ENCODE results near the gene CCSER1.
"Not testable (repeated sequence)": the region's sequence is repeated elsewhere in the genome, so short reads cannot be mapped to it uniquely, and the experiment has no call there.

Gene CCSER1

GRCh38 chr4:90888571-90888970 is 761.4 kb downstream of the CCSER1 start:
- H3K9me3 ChIP-seq (ENCODE audit: insufficient read depth, low read length, severe bottlenecking), result no peaks in the 10 kb centered on the region
- H3K27me3 ChIP-seq (ENCODE audit: insufficient read depth, low read length, poor library complexity), result no peaks in the 10 kb centered on the region
- no peaks in the 10 kb centered on the region for H3K36me3 ChIP-seq (ENCODE audit: insufficient read depth, low read length)
- no peaks in the 10 kb centered on the region for H3K79me2 ChIP-seq (ENCODE audit: insufficient read depth, low read length)
- H3K4me2 ChIP-seq (ENCODE audit: insufficient read depth, low read length), result no peak overlapping the region
- no peaks in the 10 kb centered on the region for H3K4me1 ChIP-seq (ENCODE audit: insufficient read depth, low read length)
- TF ChIP-seq CTCF (IDR thresholded peaks at IDR 0.05; ENCODE audit: borderline replicate concordance, extremely low read depth, low read length, poor library complexity, severe bottlenecking) (no peak), EZH2 (IDR thresholded peaks at IDR 0.05; ENCODE audit: borderline replicate concordance, low read depth, low read length, severe bottlenecking) (no peak)
- DNase-seq (no peak), ATAC-seq (ENCODE audit: insufficient read depth, low read depth) (no peak)
- no peak overlapping the region for H3K27ac ChIP-seq (ENCODE audit: low read length)
- H4K20me1 ChIP-seq (ENCODE audit: insufficient read depth, low read length), result no peaks in the 10 kb centered on the region
- H3K4me3 ChIP-seq (ENCODE audit: low read depth in 1 of 2, low read length in 2 of 2), result no peak overlapping the region
- no peak overlapping the region for H2AFZ ChIP-seq (ENCODE audit: low read depth, low read length)
- no peak overlapping the region for H3K9ac ChIP-seq (ENCODE audit: low read depth, low read length)

GRCh38 chr4:90889171-90889570 is 762.0 kb downstream of the CCSER1 start:
- no peak for DNase-seq
- no peaks in the 10 kb centered on the region for H3K79me2 ChIP-seq (ENCODE audit: insufficient read depth, low read length)
- H3K36me3 ChIP-seq (ENCODE audit: insufficient read depth, low read length), result no peaks in the 10 kb centered on the region
- no peak overlapping the region for H3K9ac ChIP-seq (ENCODE audit: low read depth, low read length)
- H2AFZ ChIP-seq (ENCODE audit: low read depth, low read length), result no peak overlapping the region
- no peaks in the 10 kb centered on the region for H3K9me3 ChIP-seq (ENCODE audit: insufficient read depth, low read length, severe bottlenecking)
- TF ChIP-seq EZH2 (IDR thresholded peaks at IDR 0.05; ENCODE audit: borderline replicate concordance, low read depth, low read length, severe bottlenecking) (no peak), CTCF (IDR thresholded peaks at IDR 0.05; ENCODE audit: borderline replicate concordance, extremely low read depth, low read length, poor library complexity, severe bottlenecking) (no peak)
- H3K4me2 ChIP-seq (ENCODE audit: insufficient read depth, low read length), result no peak overlapping the region
- no peaks in the 10 kb centered on the region for H3K27me3 ChIP-seq (ENCODE audit: insufficient read depth, low read length, poor library complexity)
- H3K27ac ChIP-seq (ENCODE audit: low read length), result no peak overlapping the region
- H4K20me1 ChIP-seq (ENCODE audit: insufficient read depth, low read length), result no peaks in the 10 kb centered on the region
- H3K4me1 ChIP-seq (ENCODE audit: insufficient read depth, low read length), result no peaks in the 10 kb centered on the region
- ATAC-seq (ENCODE audit: insufficient read depth, low read depth), result no peak
- H3K4me3 ChIP-seq (ENCODE audit: low read depth in 1 of 2, low read length in 2 of 2), result no peak overlapping the region

- not testable (repeated sequence) for H4K20me1 ChIP-seq (ENCODE audit: insufficient read depth, low read length); H3K9ac ChIP-seq (ENCODE audit: low read depth, low read length); H3K4me2 ChIP-seq (ENCODE audit: insufficient read depth, low read length); H2AFZ ChIP-seq (ENCODE audit: low read depth, low read length); H3K27ac ChIP-seq (ENCODE audit: low read length); ATAC-seq (ENCODE audit: insufficient read depth, low read depth); DNase-seq; H3K4me1 ChIP-seq (ENCODE audit: insufficient read depth, low read length); H3K9me3 ChIP-seq (ENCODE audit: insufficient read depth, low read length, severe bottlenecking); H3K36me3 ChIP-seq (ENCODE audit: insufficient read depth, low read length); H3K27me3 ChIP-seq (ENCODE audit: insufficient read depth, low read length, poor library complexity); H3K4me3 ChIP-seq (ENCODE audit: low read depth in 1 of 2, low read length in 2 of 2); H3K79me2 ChIP-seq (ENCODE audit: insufficient read depth, low read length)
These were observed 776.2 kb downstream of the CCSER1 start for GRCh38 chr4:90903413-90903812.

DNA sequence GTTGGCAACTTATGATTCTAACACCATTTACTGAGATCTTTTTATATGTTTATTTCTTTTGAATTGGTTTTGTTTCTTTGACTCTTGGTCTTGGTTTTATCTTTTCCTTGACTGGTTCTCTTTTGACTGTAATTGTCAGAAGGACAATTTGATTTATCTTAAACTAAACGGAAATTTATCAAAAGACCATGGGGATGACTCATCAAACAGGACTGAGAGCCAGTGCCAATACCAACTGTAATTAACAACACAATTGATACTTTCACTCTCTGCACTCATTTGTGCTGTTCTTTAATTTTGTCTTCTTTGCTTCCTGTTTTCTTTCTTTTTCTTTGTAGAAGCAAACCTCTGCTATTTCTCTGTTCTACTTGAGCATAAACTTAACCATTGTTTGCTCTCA is 776.8 kb downstream of the CCSER1 start:
- Histone ChIP-seq H3K36me3 (ENCODE audit: insufficient read depth, low read length) (no peaks in the 10 kb centered on the region), H3K79me2 (ENCODE audit: insufficient read depth, low read length) (no peaks in the 10 kb centered on the region), H3K4me1 (ENCODE audit: insufficient read depth, low read length) (no peaks in the 10 kb centered on the region), H4K20me1 (ENCODE audit: insufficient read depth, low read length) (no peaks in the 10 kb centered on the region), H3K9ac (ENCODE audit: low read depth, low read length) (no peak overlapping the region), H3K9me3 (ENCODE audit: insufficient read depth, low read length, severe bottlenecking) (no peaks in the 10 kb centered on the region), H2AFZ (ENCODE audit: low read depth, low read length) (no peak overlapping the region), H3K27ac (ENCODE audit: low read length) (no peak overlapping the region), H3K4me3 (ENCODE audit: low read depth in 1 of 2, low read length in 2 of 2) (no peak overlapping the region), H3K27me3 (ENCODE audit: insufficient read depth, low read length, poor library complexity) (no peaks in the 10 kb centered on the region), H3K4me2 (ENCODE audit: insufficient read depth, low read length) (no peak overlapping the region)
- TF ChIP-seq CTCF (IDR thresholded peaks at IDR 0.05; ENCODE audit: borderline replicate concordance, extremely low read depth, low read length, poor library complexity, severe bottlenecking) (no peak), EZH2 (IDR thresholded peaks at IDR 0.05; ENCODE audit: borderline replicate concordance, low read depth, low read length, severe bottlenecking) (no peak)
- DNase-seq, result no peak
- ATAC-seq (ENCODE audit: insufficient read depth, low read depth), result no peak
